Measurements from ENCODE around the gene SLC28A3.
A peak's percentile ranks its signal among the peaks of the same experiment; 100 is the strongest.

Gene SLC28A3

DNA sequence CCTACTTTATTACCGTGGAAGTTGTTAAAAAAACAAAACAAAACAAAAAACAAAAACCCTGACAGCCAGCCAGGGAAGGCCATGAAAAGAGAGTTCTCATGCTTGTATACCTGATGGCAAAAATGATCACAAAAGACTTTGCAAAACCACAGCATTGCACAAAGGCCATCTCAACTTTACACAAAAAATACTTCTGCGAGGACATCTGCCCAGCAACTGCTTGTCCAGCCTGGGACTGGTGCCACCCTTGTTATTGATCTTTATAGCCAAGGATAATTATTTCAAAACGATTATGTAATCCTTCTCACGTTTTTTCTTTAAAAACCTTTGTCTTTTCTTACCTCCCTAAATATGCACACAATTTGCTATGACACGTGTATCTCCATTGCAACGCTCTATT lies 42.2 kb upstream of the SLC28A3 start:
- no peak for DNase-seq (ENCODE audit: low read depth)
- in situ Hi-C loops (cut with HindIII; ENCODE audit: low sequenced_read_pairs), result no loop called here
- no peak overlapping the region for H3K4me3 ChIP-seq (ENCODE audit: low read depth, low read length)
- TF ChIP-seq, protein P1, sequence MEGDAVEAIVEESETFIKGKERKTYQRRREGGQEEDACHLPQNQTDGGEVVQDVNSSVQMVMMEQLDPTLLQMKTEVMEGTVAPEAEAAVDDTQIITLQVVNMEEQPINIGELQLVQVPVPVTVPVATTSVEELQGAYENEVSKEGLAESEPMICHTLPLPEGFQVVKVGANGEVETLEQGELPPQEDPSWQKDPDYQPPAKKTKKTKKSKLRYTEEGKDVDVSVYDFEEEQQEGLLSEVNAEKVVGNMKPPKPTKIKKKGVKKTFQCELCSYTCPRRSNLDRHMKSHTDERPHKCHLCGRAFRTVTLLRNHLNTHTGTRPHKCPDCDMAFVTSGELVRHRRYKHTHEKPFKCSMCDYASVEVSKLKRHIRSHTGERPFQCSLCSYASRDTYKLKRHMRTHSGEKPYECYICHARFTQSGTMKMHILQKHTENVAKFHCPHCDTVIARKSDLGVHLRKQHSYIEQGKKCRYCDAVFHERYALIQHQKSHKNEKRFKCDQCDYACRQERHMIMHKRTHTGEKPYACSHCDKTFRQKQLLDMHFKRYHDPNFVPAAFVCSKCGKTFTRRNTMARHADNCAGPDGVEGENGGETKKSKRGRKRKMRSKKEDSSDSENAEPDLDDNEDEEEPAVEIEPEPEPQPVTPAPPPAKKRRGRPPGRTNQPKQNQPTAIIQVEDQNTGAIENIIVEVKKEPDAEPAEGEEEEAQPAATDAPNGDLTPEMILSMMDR (IDR thresholded peaks at IDR 0.05; ENCODE audit: low read depth, low read length, missing control alignments), result no peak

DNA sequence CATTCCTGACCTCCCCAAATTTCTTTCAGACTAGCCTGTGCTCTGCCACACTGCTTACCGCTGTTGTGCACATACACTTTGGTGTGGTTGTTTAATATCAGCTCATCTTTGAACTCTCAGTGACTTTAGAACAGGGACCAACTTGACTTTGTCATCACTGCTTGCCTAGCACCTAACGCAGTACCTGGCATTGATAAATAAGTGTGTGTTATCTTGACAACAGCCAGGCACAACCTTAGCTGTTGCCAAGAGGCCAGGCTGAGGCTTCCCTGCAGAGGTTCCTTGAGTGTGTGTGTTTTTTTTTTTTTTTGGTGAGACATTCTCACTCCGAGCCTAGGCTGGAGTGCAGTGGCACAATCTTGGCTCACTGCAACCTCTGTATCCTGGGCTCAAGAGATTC lies 41.0 kb upstream of the SLC28A3 start:
- no peak overlapping the region for H3K4me3 ChIP-seq (ENCODE audit: low read depth, low read length)
- TF ChIP-seq, protein P1 (IDR thresholded peaks at IDR 0.05; ENCODE audit: low read depth, low read length, missing control alignments), result no peak
- in situ Hi-C loops (cut with HindIII; ENCODE audit: low sequenced_read_pairs), result no loop called here
- no peak for DNase-seq (ENCODE audit: low read depth)

DNA sequence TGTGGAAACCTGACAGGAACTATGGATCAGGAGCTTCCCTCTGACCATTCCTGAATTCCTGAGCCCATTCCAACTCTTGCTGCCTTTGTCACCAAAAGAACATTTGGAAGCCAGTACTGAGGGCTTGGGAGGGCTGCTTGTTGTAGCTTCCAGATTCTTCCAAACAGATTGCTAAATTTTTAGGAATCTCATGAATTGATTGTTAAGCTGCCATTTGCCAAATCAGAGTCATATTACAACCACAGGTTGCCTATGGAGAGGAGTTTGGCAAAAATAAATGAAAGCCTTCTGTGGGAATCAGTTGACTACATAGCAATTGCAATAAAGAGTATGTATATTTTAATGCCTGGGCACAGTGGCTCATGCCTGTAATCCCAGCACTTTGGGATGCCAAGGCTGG lies 39.2 kb upstream of the SLC28A3 start:
- H3K4me3 ChIP-seq (ENCODE audit: low read depth, low read length), result no peak overlapping the region
- TF ChIP-seq, protein P1 (IDR thresholded peaks at IDR 0.05; ENCODE audit: low read depth, low read length, missing control alignments), result no peak
- in situ Hi-C loops (cut with HindIII; ENCODE audit: low sequenced_read_pairs), result no loop called here
- DNase-seq (ENCODE audit: low read depth), result peak; percentile 23

DNA sequence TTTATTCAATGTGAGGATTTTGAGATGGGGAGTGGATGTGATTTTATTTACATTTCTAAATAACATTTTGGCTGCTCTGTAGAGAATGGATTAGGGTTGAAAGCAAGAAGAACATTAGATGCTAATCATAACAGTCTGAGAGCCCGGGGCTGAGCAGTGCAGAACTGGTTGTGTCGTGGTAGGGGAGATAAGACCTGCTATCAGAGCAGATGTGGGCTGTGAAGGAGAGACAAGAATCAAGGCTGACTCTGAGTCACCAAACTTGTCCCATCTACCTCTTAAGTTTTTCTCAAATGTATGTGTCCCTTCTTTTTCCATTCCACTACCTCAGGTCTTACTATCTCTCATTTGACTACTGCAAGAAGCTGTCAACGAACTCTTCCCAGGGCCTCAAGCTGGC lies 35.4 kb upstream of the SLC28A3 start:
- in situ Hi-C loops (cut with HindIII; ENCODE audit: low sequenced_read_pairs), result no loop called here
- no peak for DNase-seq (ENCODE audit: low read depth)
- no peak overlapping the region for H3K4me3 ChIP-seq (ENCODE audit: low read depth, low read length)
- TF ChIP-seq, protein P1 (IDR thresholded peaks at IDR 0.05; ENCODE audit: low read depth, low read length, missing control alignments), result no peak

DNA sequence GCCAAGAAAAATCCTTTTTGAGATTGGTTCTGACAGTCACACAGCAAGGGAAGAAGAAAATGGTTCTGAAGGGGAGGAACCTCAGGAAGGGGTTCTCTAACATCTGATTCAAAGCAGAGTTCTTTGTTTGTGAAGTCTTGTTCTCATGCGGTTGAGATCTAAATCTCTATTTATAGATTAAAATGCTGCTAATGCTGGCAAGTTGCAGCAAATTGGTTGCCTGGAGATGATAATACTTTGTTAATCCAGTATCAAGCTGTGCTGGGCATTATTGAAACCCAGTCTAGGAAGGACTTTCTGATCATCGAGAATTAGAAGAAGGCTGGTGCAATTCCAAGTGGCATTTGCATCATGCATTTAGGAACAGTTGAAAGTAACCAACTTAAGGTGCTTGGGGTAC lies 34.0 kb upstream of the SLC28A3 start:
- in situ Hi-C loops (cut with HindIII; ENCODE audit: low sequenced_read_pairs), result no loop called here
- DNase-seq (ENCODE audit: low read depth), result no peak
- H3K4me3 ChIP-seq (ENCODE audit: low read depth, low read length), result no peak overlapping the region
- TF ChIP-seq, protein P1 (IDR thresholded peaks at IDR 0.05; ENCODE audit: low read depth, low read length, missing control alignments), result no peak

DNA sequence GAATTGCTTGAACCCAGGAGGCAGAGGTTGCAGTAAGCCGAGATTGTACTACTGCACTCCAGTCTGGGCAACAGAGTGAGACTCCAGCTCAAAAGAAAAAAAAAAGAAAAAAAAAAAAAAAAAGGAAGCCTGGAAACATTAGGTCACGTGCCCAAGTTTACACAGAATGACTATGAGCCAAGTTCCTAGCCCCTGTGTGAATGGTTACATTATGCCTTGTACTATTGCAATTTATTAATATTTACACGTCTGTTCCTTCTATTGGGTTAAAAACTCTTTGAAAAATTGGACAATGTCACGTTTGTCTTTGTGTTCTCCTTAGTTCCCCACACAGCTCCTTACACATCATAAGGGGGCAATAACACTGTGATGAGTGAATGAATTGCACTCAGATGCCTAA lies 33.5 kb upstream of the SLC28A3 start:
- no peak for DNase-seq (ENCODE audit: low read depth)
- H3K4me3 ChIP-seq (ENCODE audit: low read depth, low read length), result no peak overlapping the region
- in situ Hi-C loops (cut with HindIII; ENCODE audit: low sequenced_read_pairs), result no loop called here
- TF ChIP-seq, protein P1 (IDR thresholded peaks at IDR 0.05; ENCODE audit: low read depth, low read length, missing control alignments), result no peak

DNA sequence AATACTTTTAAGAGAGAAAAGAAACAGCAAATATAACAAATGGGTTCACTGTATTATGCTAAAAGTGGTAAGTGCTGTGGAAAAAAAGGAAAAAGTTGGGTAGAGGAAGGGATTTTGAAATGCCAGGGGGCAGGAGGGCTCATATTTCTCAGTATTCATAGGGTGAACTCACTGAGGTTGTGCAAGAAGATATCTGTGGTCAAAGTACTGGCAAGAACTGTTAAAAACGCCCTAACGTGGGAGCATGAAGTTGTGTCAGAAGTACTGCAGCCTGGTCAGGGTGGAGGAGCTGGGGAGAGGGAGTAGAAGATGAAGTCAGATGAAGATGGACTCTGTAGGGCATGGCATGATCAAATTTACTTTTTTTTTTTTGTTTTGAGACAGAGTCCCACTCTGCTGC lies 31.2 kb upstream of the SLC28A3 start:
- TF ChIP-seq, protein P1 (IDR thresholded peaks at IDR 0.05; ENCODE audit: low read depth, low read length, missing control alignments), result no peak
- peak; percentile 19 for DNase-seq (ENCODE audit: low read depth)
- in situ Hi-C loops (cut with HindIII; ENCODE audit: low sequenced_read_pairs), result no loop called here
- no peak overlapping the region for H3K4me3 ChIP-seq (ENCODE audit: low read depth, low read length)
